Gastrocnemius medialis (tissue), 4 donors: Measurements from ENCODE around the gene COBL.

Source experiments
- POLR2A ChIP-seq, 2 donors: fragments of 450-650 bp; IDR thresholded peaks; one replicate each; pipeline ENCODE4 v1.6.1; 2017; ENCODE audit warnings: antibody characterized with exemption in 2 of 2, mild to moderate bottlenecking in 2 of 2, moderate library complexity in 2 of 2
- TF ChIP-seq, protein P1 (sequence below), 5 experiments: fragments of 450-650 bp in 3 of 5; fragments of 200-600 bp in 2 of 5; sonication (generic) in 2 of 5; IDR thresholded peaks in 4 of 5; conservative IDR thresholded peaks in 1 of 5; 1 replicate in 4 of 5; 2 replicates in 1 of 5; pipeline ENCODE4 v1.5.1; 2016 to 2019; ENCODE audit warnings: antibody characterized with exemption in 5 of 5, mild to moderate bottlenecking in 3 of 5, moderate library complexity in 3 of 5

DNA sequence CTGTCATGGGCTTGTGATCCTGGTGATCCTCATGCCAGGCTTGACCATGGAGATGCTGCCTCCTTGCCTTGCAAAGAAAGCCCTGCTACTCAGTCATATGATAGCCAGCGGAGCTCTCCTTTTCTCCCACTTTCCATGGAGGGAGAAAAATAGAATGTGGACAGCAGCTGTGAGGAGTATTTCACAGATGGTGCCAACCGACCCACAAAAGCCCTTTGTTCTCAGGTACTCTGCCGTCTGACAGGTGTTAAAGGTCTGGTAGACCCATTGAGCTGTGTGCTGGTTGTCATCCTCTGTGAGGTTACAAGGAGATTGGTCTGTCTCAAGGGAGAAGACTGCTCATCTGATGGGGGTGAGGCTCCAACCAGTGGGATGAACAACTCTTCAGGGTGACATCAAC lies 29.5 kb upstream of the COBL start:
- TF ChIP-seq POLR2A (IDR thresholded peaks at IDR 0.05): no peak
- TF ChIP-seq, protein P1, sequence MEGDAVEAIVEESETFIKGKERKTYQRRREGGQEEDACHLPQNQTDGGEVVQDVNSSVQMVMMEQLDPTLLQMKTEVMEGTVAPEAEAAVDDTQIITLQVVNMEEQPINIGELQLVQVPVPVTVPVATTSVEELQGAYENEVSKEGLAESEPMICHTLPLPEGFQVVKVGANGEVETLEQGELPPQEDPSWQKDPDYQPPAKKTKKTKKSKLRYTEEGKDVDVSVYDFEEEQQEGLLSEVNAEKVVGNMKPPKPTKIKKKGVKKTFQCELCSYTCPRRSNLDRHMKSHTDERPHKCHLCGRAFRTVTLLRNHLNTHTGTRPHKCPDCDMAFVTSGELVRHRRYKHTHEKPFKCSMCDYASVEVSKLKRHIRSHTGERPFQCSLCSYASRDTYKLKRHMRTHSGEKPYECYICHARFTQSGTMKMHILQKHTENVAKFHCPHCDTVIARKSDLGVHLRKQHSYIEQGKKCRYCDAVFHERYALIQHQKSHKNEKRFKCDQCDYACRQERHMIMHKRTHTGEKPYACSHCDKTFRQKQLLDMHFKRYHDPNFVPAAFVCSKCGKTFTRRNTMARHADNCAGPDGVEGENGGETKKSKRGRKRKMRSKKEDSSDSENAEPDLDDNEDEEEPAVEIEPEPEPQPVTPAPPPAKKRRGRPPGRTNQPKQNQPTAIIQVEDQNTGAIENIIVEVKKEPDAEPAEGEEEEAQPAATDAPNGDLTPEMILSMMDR (IDR thresholded peaks at IDR 0.05 in 4 of 5, conservative IDR thresholded peaks at IDR 0.05 in 1 of 5): no peak
